ENCODE data around the gene LZTS2. TPM values are rescaled to one million over a fixed set of nuclear protein-coding genes. Genes with fewer than 3 reads are reported as not detected.
A peak's percentile ranks its signal among the peaks of the same experiment; 100 is the strongest.

Gene LZTS2
- total RNA-seq, 1 donor from 2014 or later, result 43.6 TPM

DNA sequence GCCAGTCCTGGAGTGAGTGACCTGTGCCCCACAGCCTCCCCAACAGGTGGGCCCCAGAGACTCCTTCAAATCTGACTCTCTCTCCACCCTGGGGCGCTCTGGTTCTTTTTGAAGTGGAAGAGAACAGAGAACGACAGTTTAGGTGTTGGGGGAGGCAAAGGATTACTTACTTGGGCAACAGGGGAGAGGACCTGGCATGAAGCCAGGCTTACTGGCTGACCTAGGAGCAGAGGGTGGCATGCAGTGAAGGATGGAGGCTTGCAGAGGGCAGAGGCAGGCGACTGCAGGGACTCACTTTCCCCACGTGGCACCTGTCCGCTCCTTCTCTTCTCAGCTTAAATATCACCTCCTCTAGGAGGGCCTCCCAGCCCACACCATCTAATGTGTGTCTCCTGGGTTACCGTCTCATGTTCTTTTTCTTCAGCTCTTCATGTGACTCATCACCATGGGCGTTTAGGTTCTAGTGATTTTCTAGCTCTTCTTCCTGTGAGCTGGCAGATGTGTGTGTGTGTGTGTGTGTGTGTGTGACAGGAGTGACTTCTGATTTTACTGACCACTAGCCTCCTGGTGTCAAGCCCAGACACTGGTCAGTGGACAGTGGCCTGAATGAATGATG is 15.5 kb downstream of the LZTS2 start:
- peak; percentile 36 for DNase-seq

DNA sequence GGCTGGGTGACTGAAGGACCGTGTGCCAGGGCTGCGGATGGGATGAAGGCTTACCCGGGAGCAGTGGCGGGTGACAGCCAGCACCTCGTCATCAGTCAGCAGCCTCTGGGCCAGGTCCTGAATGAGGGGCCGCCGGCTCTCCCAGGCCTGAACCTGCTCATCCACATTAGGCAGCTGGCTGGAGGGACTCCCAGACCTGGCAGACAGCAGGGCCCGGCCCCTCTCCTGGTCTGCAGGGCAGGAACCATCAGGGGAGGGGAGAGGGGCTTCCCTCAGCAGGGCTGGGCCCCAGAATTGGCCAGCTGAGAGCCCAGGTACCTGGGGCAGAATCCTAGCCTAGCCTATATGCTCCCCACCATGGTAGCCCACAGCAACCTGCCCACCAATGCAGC is 16.0 kb downstream of the LZTS2 start:
- DNase-seq, result no peak

DNA sequence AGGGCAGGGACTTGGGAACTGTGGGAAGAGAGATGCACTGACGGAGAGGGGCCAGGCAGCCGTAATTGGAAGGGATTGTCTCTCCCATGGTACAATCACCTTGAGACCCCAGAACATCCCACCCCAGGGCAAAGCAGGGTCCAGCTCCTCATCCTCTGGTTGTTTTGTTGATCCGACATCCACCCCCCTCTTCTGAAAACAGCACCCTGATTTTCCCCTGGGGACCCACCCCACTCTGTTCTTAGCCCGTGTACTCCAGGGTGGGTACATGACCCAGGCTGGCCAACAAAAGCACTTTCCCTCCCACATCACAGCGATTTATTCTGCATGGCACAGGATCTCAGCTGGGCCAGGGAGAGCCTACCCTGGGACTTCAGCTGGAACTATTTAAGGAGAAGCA is 17.2 kb downstream of the LZTS2 start:
- DNase-seq, result no peak

GRCh38 chr10:101018118-101018599 is 18.6 kb downstream of the LZTS2 start:
- DNase-seq, result no peak

DNA sequence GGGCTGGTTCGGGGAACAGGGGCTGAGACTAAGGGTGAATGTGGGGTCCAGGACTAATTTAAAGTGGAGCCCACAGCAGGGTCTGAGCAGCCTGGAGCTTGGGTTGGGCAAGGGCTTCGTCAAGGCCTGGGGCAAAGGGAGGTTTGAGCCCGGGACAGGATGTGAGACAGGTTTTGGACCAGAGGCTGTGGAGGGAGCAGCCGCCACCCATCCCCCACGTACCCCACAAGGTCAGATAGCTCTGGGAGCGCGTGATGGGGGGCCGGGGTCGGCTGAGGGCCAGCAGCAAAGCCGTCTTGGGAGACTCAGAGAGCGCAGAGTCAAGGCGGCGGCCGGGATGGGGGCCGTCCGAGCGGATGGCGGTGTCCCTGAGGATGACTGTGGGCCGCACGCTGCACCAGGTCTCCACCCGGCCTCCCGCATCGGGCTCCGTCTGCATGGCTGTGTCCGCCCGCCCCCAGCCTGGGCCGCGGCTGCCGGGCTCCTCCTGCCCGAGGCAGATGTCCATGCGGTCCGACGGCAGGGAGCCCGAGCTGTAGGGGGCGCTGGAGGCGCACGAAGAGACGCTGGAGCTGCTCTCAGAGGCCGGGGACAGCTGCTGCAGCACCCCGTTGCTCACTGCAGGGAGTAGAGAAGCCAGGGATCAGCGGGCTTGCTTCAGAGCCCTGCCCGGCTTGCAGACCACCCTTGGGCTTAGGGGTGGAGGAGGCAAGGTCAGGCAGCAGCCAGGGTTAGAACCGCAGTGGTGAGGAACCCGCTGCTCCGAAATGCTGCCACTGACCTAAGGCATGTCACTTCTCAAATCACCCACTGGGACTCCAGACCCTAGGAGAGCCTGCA is 19.2 kb downstream of the LZTS2 start:
- peak; percentile 90 for DNase-seq

GRCh38 chr10:101019440-101019703 is 19.8 kb downstream of the LZTS2 start:
- no peak for DNase-seq

- no peak for DNase-seq
These were observed 20.9 kb downstream of the LZTS2 start for GRCh38 chr10:101020427-101021075.

GRCh38 chr10:101021239-101021638 is 21.6 kb downstream of the LZTS2 start:
- DNase-seq, result no peak

DNA sequence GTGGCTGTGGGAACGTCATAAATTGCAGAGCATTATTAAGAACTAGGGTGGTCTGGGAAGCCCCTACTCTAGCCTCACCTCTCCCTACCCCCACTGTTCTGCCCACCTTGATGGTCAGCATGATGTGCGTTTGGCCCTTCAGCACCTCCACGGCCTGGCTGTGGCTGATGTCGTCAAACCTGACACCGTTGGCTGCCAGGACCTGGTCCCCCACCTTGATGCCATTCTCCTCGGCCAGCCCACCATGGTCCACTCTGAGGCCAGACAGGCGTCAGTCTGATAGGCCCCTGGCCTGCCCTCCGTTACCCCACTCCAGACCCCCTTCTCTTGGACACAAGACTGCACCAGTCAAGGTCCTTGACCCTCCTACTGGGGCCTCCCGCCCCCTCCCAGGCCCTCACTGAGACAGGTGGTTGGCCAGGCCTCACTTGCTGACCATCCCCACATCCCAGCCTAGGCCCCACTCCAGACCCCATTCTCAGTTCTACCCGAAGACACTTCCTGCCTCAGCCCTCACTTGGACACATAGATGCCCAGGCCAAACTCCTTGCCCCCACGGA is 22.2 kb downstream of the LZTS2 start:
- DNase-seq, result no peak

- DNase-seq, result no peak
These were observed 23.5 kb downstream of the LZTS2 start for GRCh38 chr10:101022967-101023705.

- DNase-seq, result no peak
These were observed 27.6 kb downstream of the LZTS2 start for GRCh38 chr10:101027106-101027720.

DNA sequence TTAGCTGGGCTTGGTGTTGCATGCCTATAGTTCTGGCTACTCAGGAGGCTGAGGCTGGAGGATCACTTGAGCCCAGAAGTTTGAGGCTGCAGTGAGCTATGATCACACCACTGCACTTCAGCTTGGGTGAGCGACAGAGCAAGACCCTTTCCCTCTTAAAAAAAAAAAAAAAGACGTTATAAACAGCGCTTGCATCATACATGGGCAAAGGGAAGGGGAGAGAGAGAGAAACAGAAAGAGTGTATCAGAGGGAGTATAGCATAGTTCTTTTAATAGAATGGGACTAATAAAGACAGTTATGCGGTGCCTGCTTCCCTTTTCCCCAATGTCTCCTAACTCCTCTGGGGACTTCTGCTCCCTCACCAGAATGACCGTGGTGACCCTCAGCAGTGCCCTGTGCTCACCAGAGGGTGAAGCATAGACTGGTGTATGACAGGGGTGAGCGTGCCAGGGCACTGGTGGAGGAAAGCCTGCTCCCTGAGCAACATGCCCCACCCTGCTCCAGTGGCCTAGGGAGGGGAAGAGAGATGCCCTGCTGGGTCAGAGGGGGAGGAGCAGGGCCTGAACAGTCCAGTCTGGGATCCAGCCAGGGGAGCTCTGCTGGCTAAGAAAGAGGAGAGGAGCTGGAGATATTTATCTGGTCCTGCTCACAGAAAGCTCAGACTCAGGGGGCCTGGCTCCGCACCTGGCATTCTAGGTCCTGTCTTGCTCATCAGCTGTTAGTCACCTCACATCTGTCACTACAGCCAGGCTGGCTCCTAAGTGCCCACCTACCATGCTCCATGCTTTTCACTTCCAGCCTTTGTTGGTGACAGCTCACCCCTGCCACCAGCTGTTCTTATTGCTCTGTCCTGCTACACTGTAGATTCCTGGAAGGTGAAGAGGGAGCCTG is 29.1 kb downstream of the LZTS2 start:
- no peak for DNase-seq

GRCh38 chr10:101029520-101030295 is 30.1 kb downstream of the LZTS2 start:
- DNase-seq, result no peak

GRCh38 chr10:101030496-101031127 is 31.0 kb downstream of the LZTS2 start:
- DNase-seq, result no peak

DNA sequence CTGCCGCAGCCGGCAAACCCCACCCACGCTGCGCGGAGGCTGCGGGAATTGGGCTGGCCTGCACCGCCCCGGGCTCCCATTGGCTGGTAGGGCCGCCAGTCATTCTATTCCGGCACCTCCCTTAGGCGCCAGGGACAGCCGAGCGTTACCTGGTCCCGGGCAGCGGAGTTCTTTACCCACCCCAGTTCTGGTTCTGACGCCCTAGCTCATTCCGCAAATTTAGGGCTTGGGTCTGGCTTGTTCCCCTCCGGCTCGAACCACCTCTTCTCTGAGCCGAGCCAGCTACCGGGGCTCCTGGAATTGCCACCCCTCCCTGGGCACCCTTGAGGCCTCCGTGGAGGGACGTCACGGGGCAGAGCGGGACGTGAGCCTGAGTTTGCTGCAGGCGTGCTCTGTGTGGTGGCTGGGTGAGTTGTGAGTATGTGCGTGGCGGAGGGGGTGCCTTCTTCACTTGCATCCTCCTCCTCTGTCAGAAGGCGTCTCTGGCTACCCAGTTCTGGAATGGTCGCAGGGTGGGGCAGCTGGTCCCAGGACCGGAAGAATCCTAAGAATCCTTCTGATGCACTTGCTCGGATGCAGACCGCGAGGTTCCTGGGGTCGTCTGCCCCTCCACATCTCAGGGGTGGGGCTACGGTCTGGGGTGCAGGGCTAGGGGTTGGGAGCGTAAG is 31.7 kb downstream of the LZTS2 start, which contains the start of the genes PDZD7 and SFXN3:
PDZD7 (minus strand) TSS at position 2 of the 668 bp plus-strand sequence. CDS start 910 bp downstream, outside the sequence.
SFXN3 (plus strand) TSS at position 107 of the 668 bp plus-strand sequence. CDS start 3,461 bp downstream, outside the sequence.
- DNase-seq, result peak; percentile 95

GRCh38 chr10:101031796-101032636 is 32.4 kb downstream of the LZTS2 start:
- DNase-seq, result peak; percentile 80

DNA sequence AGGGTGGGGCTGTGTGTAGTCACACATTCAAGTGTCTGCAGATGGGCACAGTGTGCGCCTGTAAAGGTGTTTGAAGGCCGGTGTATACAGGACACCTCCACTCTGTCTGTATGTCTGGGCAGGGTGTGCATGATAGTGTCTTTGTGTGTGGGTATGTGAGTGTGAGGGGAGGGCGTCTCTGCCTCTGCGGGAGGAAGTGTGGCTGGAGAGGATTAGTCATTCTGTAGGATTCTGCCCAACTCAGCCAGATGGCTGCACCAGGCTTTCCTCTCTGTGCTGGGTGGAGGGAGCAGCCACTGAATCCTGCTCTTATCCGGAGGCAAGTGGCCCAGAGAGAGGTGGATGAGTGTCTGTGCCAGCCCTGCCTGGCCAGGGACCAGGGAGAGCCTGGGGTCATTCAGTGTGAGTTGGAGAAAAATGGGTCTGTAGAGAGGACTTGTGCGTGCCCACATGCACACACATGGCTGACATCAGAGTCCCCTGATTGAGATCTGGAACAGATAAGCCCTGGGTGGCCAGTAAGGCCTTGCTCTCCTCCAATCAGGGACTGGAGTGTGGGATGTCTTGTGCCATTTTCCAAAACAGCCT is 33.1 kb downstream of the LZTS2 start:
- DNase-seq, result peak; percentile 94

DNA sequence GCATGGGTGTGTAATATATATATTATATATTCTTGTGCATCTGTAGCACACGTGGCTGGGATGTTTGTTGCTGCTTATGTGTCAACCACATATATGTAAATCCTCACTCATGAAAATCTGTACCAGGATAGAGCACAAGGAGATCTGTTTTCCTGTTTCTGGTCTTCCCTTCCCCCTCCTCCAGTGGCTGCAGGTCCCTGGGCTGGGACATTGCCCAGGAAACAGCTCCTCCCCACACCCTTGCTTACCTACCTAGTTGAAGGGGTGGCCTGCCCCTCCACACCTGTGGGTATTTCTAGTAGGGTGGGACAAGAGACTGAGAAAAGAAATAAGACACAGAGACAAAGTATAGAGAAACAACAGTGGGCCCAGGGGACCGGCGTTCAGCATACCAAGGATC is 33.7 kb downstream of the LZTS2 start:
- DNase-seq, result no peak

Measured in dermis blood vessel endothelial cell (primary cell).